Sigmoid colon (tissue), 7 donors: ENCODE data around the gene ABHD16B. TPM values are rescaled to one million over a fixed set of nuclear protein-coding genes. Genes with fewer than 3 reads are reported as not detected.
"Not testable (repeated sequence)": the region's sequence is repeated elsewhere in the genome, so short reads cannot be mapped to it uniquely, and the experiment has no call there.

Source experiments
- DNase-seq: peaks from one replicate; pipeline ENCODE4 v3.0.0-alpha.2; 2019
- H3K27ac ChIP-seq, 4 donors: fragments of 200-600 bp; sonication (generic); one replicate each; pipeline ENCODE4 v1.5.1; 2016 to 2019; ENCODE audit warnings: mild to moderate bottlenecking in 1 of 4
- H3K27me3 ChIP-seq, 3 donors: fragments of 200-600 bp; sonication (generic); one replicate each; pipeline ENCODE4 v1.5.1; 2019; ENCODE audit warnings: mild to moderate bottlenecking in 1 of 3
- H3K36me3 ChIP-seq, 4 donors: fragments of 200-600 bp; sonication (generic); one replicate each; pipeline ENCODE4 v1.5.1; 2016 to 2019
- H3K4me1 ChIP-seq, 4 donors: fragments of 200-600 bp; sonication (generic); one replicate each; pipeline ENCODE4 v1.5.1; 2017 to 2019
- H3K4me3 ChIP-seq, 4 donors: fragments of 200-600 bp; sonication (generic); one replicate each; pipeline ENCODE4 v1.5.1; 2017 to 2019; ENCODE audit warnings: mild to moderate bottlenecking in 2 of 4, moderate library complexity in 1 of 4
- H3K9me3 ChIP-seq, 4 donors: fragments of 200-600 bp in 3 of 4; sonication (generic) in 3 of 4; one replicate each; pipeline versions ENCODE4 v1.5.1 to v1.6.1; 2013 to 2019
- EP300 ChIP-seq, 4 donors: sonication (generic); formaldehyde crosslinking; IDR thresholded peaks; one replicate each; pipeline ENCODE4 v1.6.1; 2017; ENCODE audit warnings: antibody characterized with exemption in 4 of 4
- POLR2A ChIP-seq, 2 donors: fragments of 450-650 bp; IDR thresholded peaks; one replicate each; pipeline ENCODE4 v1.6.1; 2016; ENCODE audit warnings: antibody characterized with exemption in 2 of 2, mild to moderate bottlenecking in 2 of 2, moderate library complexity in 2 of 2
- POLR2AphosphoS5 ChIP-seq, 4 donors: sonication (generic); formaldehyde crosslinking; IDR thresholded peaks; one replicate each; pipeline ENCODE4 v1.6.1; 2017; ENCODE audit warnings: antibody characterized with exemption in 4 of 4
- WGBS, 2 donors: extraction: QIAGEN DNeasy Blood & Tissue Kit; methylation state at CpG; one replicate each; pipeline ENCODE4 v1.1.7; 2013; 5-methylcytosine and 5-hydroxymethylcytosine counted together
- intact Hi-C: fragments of 100-400 bp; cut with DNase I; formaldehyde crosslinking; loops from one replicate; pipeline ENCODE4 v1.15.1; 2023
- polyA plus RNA-seq, 3 donors: library from polyadenylated mRNA; stranded (reverse); fragments of 200-250 nt; gene quantifications; one replicate each; pipeline ENCODE4 v1.2.3, GENCODE V29; 2013
- total RNA-seq, 4 donors: library from RNA; depleted of rRNA; stranded (reverse); fragments of >200 nt; gene quantifications; one replicate each; pipeline ENCODE4 v1.1.0, GENCODE V29; 2016
- TF ChIP-seq, protein P1 (sequence below), 4 experiments: fragments of 450-650 bp in 3 of 4; fragments of 200-600 bp in 1 of 4; IDR thresholded peaks; one replicate each; pipeline ENCODE4 v1.5.1; 2016 to 2019; ENCODE audit warnings: antibody characterized with exemption in 4 of 4, mild to moderate bottlenecking in 3 of 4, moderate library complexity in 2 of 4
- donor health status: healthy with polysubstance abuse.
- donor health status: Bipolar disorder and iron deficiency.
- donor health status: healthy.

Gene ABHD16B
- total and polyA plus RNA-seq, 7 donors = 0.44 TPM; not detected in 6

DNA sequence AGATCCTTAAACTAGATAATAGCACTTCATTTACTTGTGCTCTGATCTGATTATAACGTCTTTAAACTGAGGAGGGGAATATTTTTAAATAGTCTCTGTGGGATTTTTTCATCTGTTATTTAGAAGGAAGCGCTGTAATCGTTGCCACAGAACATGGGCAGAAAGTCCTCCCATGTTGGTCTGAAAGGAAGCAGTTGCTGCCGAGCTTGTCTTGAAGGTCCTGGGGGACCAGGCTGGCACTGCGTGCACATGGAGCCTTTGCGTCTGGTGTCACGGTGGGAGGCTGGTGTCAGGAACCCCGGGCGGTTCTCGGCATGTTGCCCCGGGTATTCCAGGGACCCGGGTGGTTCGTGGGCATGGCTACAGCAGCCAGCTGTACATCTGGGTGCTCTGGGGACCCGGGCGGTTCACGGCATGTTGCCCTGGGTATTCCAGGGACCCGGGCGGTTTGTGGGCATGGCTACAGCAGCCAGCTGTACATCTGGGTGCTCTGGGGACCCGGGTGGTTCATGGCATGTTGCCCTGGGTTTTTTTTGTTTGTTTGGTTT lies 15.3 kb downstream of the ABHD16B start:
- Histone ChIP-seq H3K36me3 (peaks cover 19 to 86% (median 43%) of the 10 kb centered on the region in 4 donors), H3K27me3 (no peaks in the 10 kb centered on the region), H3K27ac (no peak overlapping the region), H3K4me3 (no peak overlapping the region), H3K9me3 (no peaks in the 10 kb centered on the region), H3K4me1 (no peaks in the 10 kb centered on the region)
- no peak for DNase-seq
- TF ChIP-seq POLR2A (IDR thresholded peaks at IDR 0.05) (no peak), POLR2AphosphoS5 (IDR thresholded peaks at IDR 0.05) (no peak), EP300 (IDR thresholded peaks at IDR 0.05) (no peak)
- TF ChIP-seq, protein P1, sequence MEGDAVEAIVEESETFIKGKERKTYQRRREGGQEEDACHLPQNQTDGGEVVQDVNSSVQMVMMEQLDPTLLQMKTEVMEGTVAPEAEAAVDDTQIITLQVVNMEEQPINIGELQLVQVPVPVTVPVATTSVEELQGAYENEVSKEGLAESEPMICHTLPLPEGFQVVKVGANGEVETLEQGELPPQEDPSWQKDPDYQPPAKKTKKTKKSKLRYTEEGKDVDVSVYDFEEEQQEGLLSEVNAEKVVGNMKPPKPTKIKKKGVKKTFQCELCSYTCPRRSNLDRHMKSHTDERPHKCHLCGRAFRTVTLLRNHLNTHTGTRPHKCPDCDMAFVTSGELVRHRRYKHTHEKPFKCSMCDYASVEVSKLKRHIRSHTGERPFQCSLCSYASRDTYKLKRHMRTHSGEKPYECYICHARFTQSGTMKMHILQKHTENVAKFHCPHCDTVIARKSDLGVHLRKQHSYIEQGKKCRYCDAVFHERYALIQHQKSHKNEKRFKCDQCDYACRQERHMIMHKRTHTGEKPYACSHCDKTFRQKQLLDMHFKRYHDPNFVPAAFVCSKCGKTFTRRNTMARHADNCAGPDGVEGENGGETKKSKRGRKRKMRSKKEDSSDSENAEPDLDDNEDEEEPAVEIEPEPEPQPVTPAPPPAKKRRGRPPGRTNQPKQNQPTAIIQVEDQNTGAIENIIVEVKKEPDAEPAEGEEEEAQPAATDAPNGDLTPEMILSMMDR (IDR thresholded peaks at IDR 0.05) = no peak
- 90 to 93% methylated on average over 19 of the region's 19 CpGs for WGBS, 2 donors
- intact Hi-C loops = no loop called here

DNA sequence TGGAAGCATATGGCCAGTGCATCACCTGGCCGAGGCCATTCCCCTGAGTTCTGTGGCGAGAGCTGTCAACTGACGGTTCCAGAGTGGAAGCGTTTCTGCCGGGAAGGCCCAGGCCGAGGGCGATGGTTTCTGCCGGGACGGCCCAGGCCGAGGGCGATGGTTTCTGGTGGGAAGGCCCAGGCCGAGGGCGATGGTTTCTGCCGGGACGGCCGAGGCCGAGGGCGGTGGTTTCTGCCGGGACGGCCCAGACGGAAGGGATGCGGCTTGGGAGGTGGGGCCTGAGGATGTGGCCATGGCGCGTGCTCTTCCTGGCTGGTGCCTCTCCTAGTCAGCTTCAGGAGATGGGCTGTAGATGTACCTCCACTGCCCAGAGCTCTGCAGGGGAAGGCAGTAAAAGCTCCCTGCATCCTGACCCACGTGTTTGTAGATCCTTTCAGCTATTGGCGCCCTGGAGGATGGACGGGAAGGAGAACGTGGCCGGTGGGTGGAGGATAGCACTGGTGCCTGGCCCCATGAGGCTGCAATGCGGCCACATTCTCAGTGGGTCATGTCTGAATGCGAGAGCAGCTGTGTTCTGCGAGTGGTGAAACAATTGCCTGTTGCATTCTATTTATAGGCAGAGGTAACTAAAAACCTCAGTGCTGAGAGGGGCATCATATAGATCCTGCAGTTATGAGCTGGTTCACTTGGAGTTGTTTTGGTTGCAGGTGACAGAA lies 16.6 kb downstream of the ABHD16B start:
- Histone ChIP-seq H3K27ac (no peak overlapping the region), H3K4me1 (no peaks in the 10 kb centered on the region), H3K9me3 (no peaks in the 10 kb centered on the region), H3K27me3 (no peaks in the 10 kb centered on the region), H3K36me3 (peaks cover 24 to 82% (median 46%) of the 10 kb centered on the region in 4 donors), H3K4me3 (no peak overlapping the region)
- intact Hi-C loops = no loop called here
- 93 to 94% methylated on average over 32 of the region's 32 CpGs for WGBS, 2 donors
- no peak for DNase-seq
- TF ChIP-seq POLR2A (IDR thresholded peaks at IDR 0.05) (no peak), EP300 (IDR thresholded peaks at IDR 0.05) (no peak), POLR2AphosphoS5 (IDR thresholded peaks at IDR 0.05) (no peak)
- TF ChIP-seq, protein P1 (IDR thresholded peaks at IDR 0.05) = no peak

DNA sequence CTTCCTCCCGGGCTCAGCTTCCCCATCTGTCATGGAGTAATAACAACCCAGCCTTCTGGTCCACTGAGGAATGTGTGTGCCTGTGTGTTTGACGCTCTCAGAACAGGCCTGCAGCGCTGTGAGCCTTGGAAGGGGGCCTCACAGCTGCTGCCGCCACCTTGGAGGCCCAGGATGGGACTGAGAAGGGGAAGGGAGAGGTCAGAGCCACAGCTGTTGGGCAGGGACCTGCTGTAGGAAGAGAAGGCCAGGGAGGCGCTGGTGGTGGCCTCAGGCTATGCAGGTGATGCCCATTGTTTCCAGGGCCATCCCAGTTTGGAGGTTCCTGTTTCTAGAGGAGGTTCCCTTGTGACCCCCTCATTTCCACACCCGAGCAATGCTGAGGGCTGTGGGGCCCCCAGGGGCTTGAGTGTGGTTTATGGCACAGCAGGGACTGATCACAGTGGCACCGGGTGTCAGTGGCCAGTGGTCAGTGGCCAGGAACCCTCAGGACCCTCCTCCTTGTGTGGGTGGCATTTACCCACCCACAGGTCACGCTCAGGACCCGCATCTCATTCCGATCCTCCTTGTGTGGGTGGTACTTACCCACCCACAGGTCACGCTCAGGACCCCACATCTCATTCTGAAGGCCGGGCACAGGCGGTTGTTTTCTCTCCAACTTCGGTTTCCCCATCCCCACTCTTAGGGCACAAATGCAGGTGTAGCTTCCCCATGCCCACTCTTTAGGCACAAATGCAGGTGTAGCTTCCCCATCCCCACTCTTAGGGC lies 17.8 kb downstream of the ABHD16B start:
- no peak overlapping the region for H3K27ac ChIP-seq
- H3K4me3 ChIP-seq = no peak overlapping the region
- DNase-seq = no peak
- WGBS, 2 donors = 93 to 96% methylated on average over 14 of the region's 14 CpGs
- TF ChIP-seq, protein P1 (IDR thresholded peaks at IDR 0.05) = no peak
- no peak for TF ChIP-seq POLR2A (IDR thresholded peaks at IDR 0.05)
- no peak for TF ChIP-seq EP300 (IDR thresholded peaks at IDR 0.05)
- TF ChIP-seq POLR2AphosphoS5 (IDR thresholded peaks at IDR 0.05) = no peak
- intact Hi-C loops = no loop called here
- H3K27me3 ChIP-seq = no peaks in the 10 kb centered on the region
- no peaks in the 10 kb centered on the region for H3K9me3 ChIP-seq
- H3K4me1 ChIP-seq = no peaks in the 10 kb centered on the region
- peaks cover 23 to 82% (median 47%) of the 10 kb centered on the region in 4 donors for H3K36me3 ChIP-seq

DNA sequence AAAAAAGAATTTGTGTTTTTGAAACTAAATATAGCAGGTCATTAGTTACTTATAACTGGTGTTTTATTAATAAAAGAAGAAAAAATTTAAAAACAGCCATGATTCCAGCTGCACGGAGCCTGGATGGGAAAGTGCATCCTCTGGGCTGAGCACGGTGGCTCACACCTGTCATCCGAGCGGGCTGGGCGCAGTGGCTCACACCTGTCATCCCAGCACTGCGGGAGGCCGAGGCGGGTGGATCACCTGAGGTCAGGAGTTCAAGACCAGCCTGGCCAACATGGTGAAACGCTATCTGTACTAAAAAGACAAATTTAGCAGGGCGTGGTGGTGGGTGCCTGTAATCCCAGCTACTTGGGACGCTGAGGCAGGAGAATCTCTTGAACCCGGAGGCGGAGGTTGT lies 19.6 kb downstream of the ABHD16B start:
- WGBS, 2 donors = 95 to 96% methylated on average over 13 of the region's 13 CpGs
- H3K36me3 ChIP-seq = peaks cover 17 to 82% (median 43%) of the 10 kb centered on the region in 4 donors
- H3K9me3 ChIP-seq, H3K4me3 ChIP-seq, H3K4me1 ChIP-seq, H3K27me3 ChIP-seq, DNase-seq, H3K27ac ChIP-seq, intact Hi-C loops: not testable (repeated sequence)
